ENCODE results near the gene GRN. TPM values are rescaled to one million over a fixed set of nuclear protein-coding genes. Genes with fewer than 3 reads are reported as not detected.
"Not testable (repeated sequence)": the region's sequence is repeated elsewhere in the genome, so short reads cannot be mapped to it uniquely, and the experiment has no call there.

Gene GRN
- total RNA-seq, 1 donor from 2014 or later = 88.7 TPM

- TF ChIP-seq CTCF (IDR thresholded peaks at IDR 0.05; ENCODE audit: partially characterized antibody, unreplicated experiment) = no peak
- no peak overlapping the region for H3K4me3 Mint-ChIP-seq (ENCODE audit: unreplicated experiment)
- H3K4me1 Mint-ChIP-seq (ENCODE audit: low read depth, unreplicated experiment) = peaks cover 4% of the 10 kb centered on the region
- H3K27ac Mint-ChIP-seq (ENCODE audit: unreplicated experiment) = no peak overlapping the region
- H3K36me3 Mint-ChIP-seq (ENCODE audit: unreplicated experiment) = no peaks in the 10 kb centered on the region
- peaks cover 5% of the 10 kb centered on the region for H3K9me3 Mint-ChIP-seq (ENCODE audit: unreplicated experiment)
- peaks cover 7% of the 10 kb centered on the region for H3K27me3 Mint-ChIP-seq (ENCODE audit: unreplicated experiment)
- DNase-seq = no peak
Measured at GRCh38 chr17:44327715-44328449, 17.2 kb upstream of the GRN start.

DNA sequence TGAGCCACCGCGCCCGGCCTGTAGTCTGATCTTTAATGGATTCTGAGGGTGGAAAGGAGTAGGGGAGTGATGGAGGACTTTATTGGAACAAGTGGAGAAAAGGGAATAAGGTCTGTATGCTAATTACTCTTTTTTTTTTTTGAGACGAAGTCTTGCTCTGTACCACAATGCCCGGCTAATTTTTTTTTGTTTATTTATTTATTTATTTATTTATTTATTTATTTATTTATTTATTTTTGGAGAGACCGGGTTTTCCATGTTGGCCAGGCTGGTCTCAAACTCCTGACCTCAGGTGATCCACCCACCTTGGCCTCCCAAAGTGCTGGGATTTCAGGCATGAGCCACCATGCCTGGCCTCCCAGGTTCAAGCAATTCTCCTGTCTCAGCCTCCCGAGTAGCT lies 15.6 kb upstream of the GRN start:
- DNase-seq; H3K9me3 Mint-ChIP-seq (ENCODE audit: unreplicated experiment); H3K4me1 Mint-ChIP-seq (ENCODE audit: low read depth, unreplicated experiment); H3K4me3 Mint-ChIP-seq (ENCODE audit: unreplicated experiment); H3K27ac Mint-ChIP-seq (ENCODE audit: unreplicated experiment); H3K36me3 Mint-ChIP-seq (ENCODE audit: unreplicated experiment); H3K27me3 Mint-ChIP-seq (ENCODE audit: unreplicated experiment): not testable (repeated sequence)

DNA sequence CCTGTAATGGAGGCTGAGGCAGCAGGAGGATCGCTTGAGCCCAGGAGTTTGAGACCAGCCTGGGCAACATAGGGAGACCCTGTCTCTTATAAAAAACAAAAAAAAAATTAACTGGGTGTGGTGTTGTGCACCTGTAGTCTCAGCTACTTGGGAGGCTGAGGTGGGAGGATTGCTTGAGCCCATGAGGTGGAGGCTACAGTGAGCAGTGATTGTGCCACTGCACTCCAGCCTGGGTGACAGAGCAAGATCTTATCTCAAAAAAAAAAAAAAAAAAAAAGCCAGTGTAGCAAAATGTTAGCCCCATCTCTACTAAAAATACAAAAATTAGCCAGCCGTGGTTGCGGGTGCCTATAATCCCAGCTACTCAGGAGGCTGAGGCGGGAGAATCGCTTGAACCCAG lies 14.8 kb upstream of the GRN start:
- not testable (repeated sequence) for H3K36me3 Mint-ChIP-seq (ENCODE audit: unreplicated experiment); DNase-seq; H3K9me3 Mint-ChIP-seq (ENCODE audit: unreplicated experiment); H3K27me3 Mint-ChIP-seq (ENCODE audit: unreplicated experiment); H3K4me3 Mint-ChIP-seq (ENCODE audit: unreplicated experiment); H3K4me1 Mint-ChIP-seq (ENCODE audit: low read depth, unreplicated experiment); H3K27ac Mint-ChIP-seq (ENCODE audit: unreplicated experiment)

DNA sequence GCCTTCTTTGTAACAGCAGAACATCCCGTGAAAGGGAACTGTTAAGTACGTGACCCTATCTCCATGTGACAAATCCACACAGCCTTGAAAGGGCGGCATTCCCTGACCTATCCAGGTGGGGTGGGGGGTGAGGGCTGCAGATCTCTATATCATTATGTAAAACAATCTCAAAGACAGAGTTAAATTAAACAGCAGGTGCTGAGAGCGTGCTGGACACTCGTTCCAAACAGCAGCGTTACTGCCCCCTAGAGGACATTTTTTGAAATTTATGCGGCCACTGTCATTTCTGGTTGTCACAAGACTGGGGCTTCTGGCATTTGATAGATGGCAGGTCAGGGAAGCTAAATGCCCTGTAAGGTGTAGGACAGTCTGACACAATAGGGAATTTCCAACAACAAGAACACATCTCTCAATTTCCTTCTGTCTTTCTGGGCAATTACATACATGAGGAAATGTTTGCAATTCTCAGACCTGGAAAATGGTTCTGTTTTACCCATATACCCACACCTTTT lies 13.8 kb upstream of the GRN start:
- no peak overlapping the region for H3K4me3 Mint-ChIP-seq (ENCODE audit: unreplicated experiment)
- H3K27ac Mint-ChIP-seq (ENCODE audit: unreplicated experiment) = no peak overlapping the region
- peaks cover 2% of the 10 kb centered on the region for H3K27me3 Mint-ChIP-seq (ENCODE audit: unreplicated experiment)
- peak; percentile 94 for TF ChIP-seq CTCF (IDR thresholded peaks at IDR 0.05; ENCODE audit: partially characterized antibody, unreplicated experiment)
- peaks cover 4% of the 10 kb centered on the region for H3K4me1 Mint-ChIP-seq (ENCODE audit: low read depth, unreplicated experiment)
- H3K9me3 Mint-ChIP-seq (ENCODE audit: unreplicated experiment) = peaks cover 2% of the 10 kb centered on the region
- no peaks in the 10 kb centered on the region for H3K36me3 Mint-ChIP-seq (ENCODE audit: unreplicated experiment)
- peak; percentile 74 for DNase-seq

DNA sequence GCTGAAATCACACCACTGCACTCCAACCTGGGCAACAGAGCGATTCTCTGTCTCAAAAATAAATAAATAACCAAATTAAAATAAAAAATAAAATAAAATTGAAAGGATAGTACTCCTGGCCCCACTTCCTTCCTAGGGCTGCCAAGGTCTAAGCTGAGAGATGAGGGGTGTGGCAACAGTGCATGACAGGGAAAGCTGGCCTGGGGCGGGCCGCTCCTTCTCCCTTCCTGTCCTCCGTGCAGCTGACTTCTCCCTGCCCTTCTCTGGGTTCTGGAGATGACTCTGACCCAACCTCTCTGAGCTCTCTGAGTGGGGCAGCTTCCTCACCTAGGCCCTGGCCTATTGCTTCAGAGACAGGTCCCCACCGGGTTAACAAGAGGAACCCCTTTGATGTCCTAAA lies 11.7 kb upstream of the GRN start:
- TF ChIP-seq CTCF (IDR thresholded peaks at IDR 0.05; ENCODE audit: partially characterized antibody, unreplicated experiment) = no peak
- H3K27ac Mint-ChIP-seq (ENCODE audit: unreplicated experiment) = no peak overlapping the region
- H3K4me1 Mint-ChIP-seq (ENCODE audit: low read depth, unreplicated experiment) = peaks cover 3% of the 10 kb centered on the region
- H3K27me3 Mint-ChIP-seq (ENCODE audit: unreplicated experiment) = peaks cover 2% of the 10 kb centered on the region
- H3K36me3 Mint-ChIP-seq (ENCODE audit: unreplicated experiment) = no peaks in the 10 kb centered on the region
- H3K4me3 Mint-ChIP-seq (ENCODE audit: unreplicated experiment) = no peak overlapping the region
- no peak for DNase-seq
- no peaks in the 10 kb centered on the region for H3K9me3 Mint-ChIP-seq (ENCODE audit: unreplicated experiment)

- Mint-ChIP-seq H3K9me3 (ENCODE audit: unreplicated experiment) (no peaks in the 10 kb centered on the region), H3K27ac (ENCODE audit: unreplicated experiment) (no peak overlapping the region), H3K27me3 (ENCODE audit: unreplicated experiment) (peaks cover 2% of the 10 kb centered on the region), H3K4me1 (ENCODE audit: low read depth, unreplicated experiment) (peaks cover 3% of the 10 kb centered on the region), H3K4me3 (ENCODE audit: unreplicated experiment) (no peak overlapping the region), H3K36me3 (ENCODE audit: unreplicated experiment) (no peaks in the 10 kb centered on the region)
- DNase-seq = no peak
- TF ChIP-seq CTCF (IDR thresholded peaks at IDR 0.05; ENCODE audit: partially characterized antibody, unreplicated experiment) = no peak
Measured at GRCh38 chr17:44334315-44334714, 10.8 kb upstream of the GRN start.
